Measurements from ENCODE around the gene LRMDA. TPM values are rescaled to one million over a fixed set of nuclear protein-coding genes. Genes with fewer than 3 reads are reported as not detected.

Gene LRMDA
- total and polyA plus RNA-seq, 2 donors (not counting 1 experiment from before 2014, with no cell fraction given), result 0.12 TPM; not detected in 1

DNA sequence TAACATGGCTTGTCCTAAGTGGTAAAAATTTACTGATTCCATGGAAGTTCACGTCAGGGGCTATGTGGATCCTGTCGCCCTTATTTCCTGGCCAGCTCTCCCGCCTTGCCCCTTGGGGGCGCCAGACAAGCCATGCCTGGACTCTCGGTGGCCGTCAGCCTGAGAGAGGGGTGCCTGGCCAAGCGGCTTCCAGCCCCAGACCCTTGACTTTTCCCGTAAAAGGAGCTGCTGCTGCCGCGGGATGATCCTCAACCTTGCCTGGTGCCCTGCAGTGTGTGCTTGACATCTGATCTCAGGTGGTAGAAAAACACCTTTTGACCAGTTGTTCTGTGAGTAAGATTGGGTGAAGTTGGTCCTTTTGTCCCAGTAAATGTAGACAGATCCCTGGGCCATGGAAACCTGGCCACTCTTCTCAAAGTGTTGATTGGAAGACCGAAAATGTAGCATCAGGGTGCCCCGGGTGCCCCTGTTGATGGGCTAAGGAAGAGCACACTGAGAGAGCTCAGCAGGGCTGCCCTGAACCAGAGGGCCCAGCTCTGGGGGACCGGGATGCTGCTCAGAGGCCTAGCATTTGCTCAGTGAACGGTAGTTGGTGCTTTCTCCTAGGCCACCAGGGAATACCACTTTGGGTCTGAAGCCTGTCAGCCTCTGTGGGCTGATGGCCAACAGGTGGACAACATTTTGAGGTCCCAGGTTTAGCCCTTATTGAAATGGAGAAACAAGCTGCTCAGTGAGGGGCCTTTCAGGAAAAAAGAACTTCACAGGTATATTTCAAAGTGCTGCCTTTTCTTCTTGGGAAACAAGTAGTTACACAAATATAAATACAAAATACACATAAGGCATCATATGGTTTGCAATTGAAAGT lies 162.5 kb downstream of the LRMDA start:
- Mint-ChIP-seq H3K9me3 (ENCODE audit: insufficient read depth) (no peaks in the 10 kb centered on the region), H3K4me1 (no peaks in the 10 kb centered on the region), H3K4me3 (no peak overlapping the region), H3K27me3 (peaks cover 11% of the 10 kb centered on the region), H3K27ac (no peak overlapping the region)
- Histone ChIP-seq H4K20me1 (ENCODE audit: control insufficient read depth, insufficient read depth, low read length, poor library complexity, severe bottlenecking) (no peaks in the 10 kb centered on the region), H3K4me2 (replicated peaks; ENCODE audit: low read depth, low read length, poor library complexity, severe bottlenecking) (no peak overlapping the region), H3K27me3 (replicated peaks in 1 of 4; ENCODE audit: control extremely low read depth in 1 of 4, control insufficient read depth in 3 of 4, insufficient read depth in 4 of 4, low read length in 3 of 4) (no peaks in the 10 kb centered on the region), H3K79me2 (ENCODE audit: control insufficient read depth, insufficient read depth, low read length) (no peaks in the 10 kb centered on the region), H3K9ac (ENCODE audit: low read length) (no peak overlapping the region), H3K4me1 (ENCODE audit: control insufficient read depth in 2 of 2, insufficient read depth in 2 of 2, low read length in 2 of 2) (no peaks in the 10 kb centered on the region), H3K36me3 (replicated peaks in 1 of 2; ENCODE audit: control extremely low read depth in 1 of 2, control insufficient read depth in 1 of 2, extremely low read depth in 1 of 2, insufficient read depth in 2 of 2, low read length in 1 of 2) (no peaks in the 10 kb centered on the region), H2AFZ (ENCODE audit: insufficient read depth, low read depth, low read length, poor library complexity, severe bottlenecking) (no peak overlapping the region), H3K4me3 (ENCODE audit: control extremely low read depth in 1 of 5, extremely low read depth in 1 of 5, insufficient read depth in 1 of 5, low read depth in 2 of 5, low read length in 4 of 5) (no peak overlapping the region), H3K9me3 (ENCODE audit: control extremely low read depth in 1 of 3, control insufficient read depth in 2 of 3, insufficient read depth in 1 of 3, low read length in 2 of 3) (peaks cover 0 to 2% (median 0%) of the 10 kb centered on the region in 3 donors), H3K27ac (ENCODE audit: low read length in 2 of 2) (no peak overlapping the region)
- intact Hi-C loops (cut with micrococcal nuclease), result no loop called here
- no peak for TF ChIP-seq EZH2 (IDR thresholded peaks at IDR 0.05; ENCODE audit: borderline replicate concordance, insufficient read depth, low read depth, low read length, poor library complexity, severe bottlenecking)
- TF ChIP-seq, protein P1, sequence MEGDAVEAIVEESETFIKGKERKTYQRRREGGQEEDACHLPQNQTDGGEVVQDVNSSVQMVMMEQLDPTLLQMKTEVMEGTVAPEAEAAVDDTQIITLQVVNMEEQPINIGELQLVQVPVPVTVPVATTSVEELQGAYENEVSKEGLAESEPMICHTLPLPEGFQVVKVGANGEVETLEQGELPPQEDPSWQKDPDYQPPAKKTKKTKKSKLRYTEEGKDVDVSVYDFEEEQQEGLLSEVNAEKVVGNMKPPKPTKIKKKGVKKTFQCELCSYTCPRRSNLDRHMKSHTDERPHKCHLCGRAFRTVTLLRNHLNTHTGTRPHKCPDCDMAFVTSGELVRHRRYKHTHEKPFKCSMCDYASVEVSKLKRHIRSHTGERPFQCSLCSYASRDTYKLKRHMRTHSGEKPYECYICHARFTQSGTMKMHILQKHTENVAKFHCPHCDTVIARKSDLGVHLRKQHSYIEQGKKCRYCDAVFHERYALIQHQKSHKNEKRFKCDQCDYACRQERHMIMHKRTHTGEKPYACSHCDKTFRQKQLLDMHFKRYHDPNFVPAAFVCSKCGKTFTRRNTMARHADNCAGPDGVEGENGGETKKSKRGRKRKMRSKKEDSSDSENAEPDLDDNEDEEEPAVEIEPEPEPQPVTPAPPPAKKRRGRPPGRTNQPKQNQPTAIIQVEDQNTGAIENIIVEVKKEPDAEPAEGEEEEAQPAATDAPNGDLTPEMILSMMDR (IDR thresholded peaks at IDR 0.05), result no peak
- WGBS (ENCODE audit: insufficient coverage), result 93% methylated on average over 14 of the region's 14 CpGs
- no peak for ATAC-seq (ENCODE audit: low read depth)
- ChIA-PET CTCF (no interaction called here), POLR2A (no interaction called here)
- no peak for DNase-seq

DNA sequence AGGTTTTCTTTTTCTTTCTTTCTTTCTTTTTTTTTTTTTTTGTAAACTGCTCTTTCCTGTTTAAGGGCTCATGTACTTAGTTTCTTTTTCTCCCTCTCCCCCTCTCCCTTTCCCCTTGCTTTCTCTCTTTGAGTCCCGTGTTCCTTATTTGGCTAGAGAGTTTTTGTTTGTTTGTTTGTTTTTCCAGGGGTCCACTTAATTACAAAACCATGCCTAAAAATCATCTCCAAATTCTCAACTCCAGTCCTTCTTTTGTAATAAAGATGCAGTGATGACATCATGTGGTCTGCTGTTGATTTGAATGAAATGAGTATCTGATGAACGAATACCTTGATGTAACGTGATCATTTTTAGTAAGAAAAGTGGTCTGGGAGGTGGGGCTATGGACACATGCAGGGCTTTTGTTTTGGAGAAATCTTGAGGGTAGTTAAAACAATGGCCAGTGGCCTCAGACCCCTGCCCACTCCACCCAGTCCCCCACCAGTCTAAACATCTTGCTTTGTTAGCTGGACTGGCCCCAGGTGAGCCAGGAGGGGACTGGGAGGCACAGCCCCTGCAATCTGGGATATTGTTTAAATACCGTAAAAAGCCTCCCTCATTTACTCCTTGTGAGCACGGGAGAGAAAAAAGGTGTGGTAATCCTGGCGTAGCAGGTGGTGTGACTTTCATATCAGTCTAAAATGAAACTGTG lies 165.7 kb downstream of the LRMDA start:
- Mint-ChIP-seq H3K27me3 (peaks cover 2% of the 10 kb centered on the region), H3K27ac (no peak overlapping the region), H3K4me1 (no peaks in the 10 kb centered on the region), H3K9me3 (ENCODE audit: insufficient read depth) (no peaks in the 10 kb centered on the region), H3K4me3 (no peak overlapping the region)
- TF ChIP-seq, protein P1 (IDR thresholded peaks at IDR 0.05), result no peak
- TF ChIP-seq EZH2 (IDR thresholded peaks at IDR 0.05; ENCODE audit: borderline replicate concordance, insufficient read depth, low read depth, low read length, poor library complexity, severe bottlenecking), result no peak
- Histone ChIP-seq H3K27ac (ENCODE audit: low read length in 2 of 2) (no peak overlapping the region), H3K9me3 (ENCODE audit: control extremely low read depth in 1 of 3, control insufficient read depth in 2 of 3, insufficient read depth in 1 of 3, low read length in 2 of 3) (peaks cover 0 to 2% (median 0%) of the 10 kb centered on the region in 3 donors), H3K79me2 (ENCODE audit: control insufficient read depth, insufficient read depth, low read length) (no peaks in the 10 kb centered on the region), H3K9ac (ENCODE audit: low read length) (no peak overlapping the region), H2AFZ (ENCODE audit: insufficient read depth, low read depth, low read length, poor library complexity, severe bottlenecking) (no peak overlapping the region), H3K4me1 (ENCODE audit: control insufficient read depth in 2 of 2, insufficient read depth in 2 of 2, low read length in 2 of 2) (no peaks in the 10 kb centered on the region), H3K4me3 (ENCODE audit: control extremely low read depth in 1 of 5, extremely low read depth in 1 of 5, insufficient read depth in 1 of 5, low read depth in 2 of 5, low read length in 4 of 5) (no peak overlapping the region), H3K27me3 (replicated peaks in 1 of 4; ENCODE audit: control extremely low read depth in 1 of 4, control insufficient read depth in 3 of 4, insufficient read depth in 4 of 4, low read length in 3 of 4) (no peaks in the 10 kb centered on the region), H4K20me1 (ENCODE audit: control insufficient read depth, insufficient read depth, low read length, poor library complexity, severe bottlenecking) (no peaks in the 10 kb centered on the region), H3K36me3 (replicated peaks in 1 of 2; ENCODE audit: control extremely low read depth in 1 of 2, control insufficient read depth in 1 of 2, extremely low read depth in 1 of 2, insufficient read depth in 2 of 2, low read length in 1 of 2) (no peaks in the 10 kb centered on the region), H3K4me2 (replicated peaks; ENCODE audit: low read depth, low read length, poor library complexity, severe bottlenecking) (no peak overlapping the region)
- ChIA-PET CTCF (no interaction called here), POLR2A (no interaction called here)
- intact Hi-C loops (cut with micrococcal nuclease), result no loop called here
- no peak for DNase-seq
- 100% methylated on average over 2 of the region's 6 CpGs for WGBS (ENCODE audit: insufficient coverage)
- ATAC-seq (ENCODE audit: low read depth), result no peak
